M059J (cell line): ENCODE results near the gene SH3RF1. TPM values are rescaled to one million over a fixed set of nuclear protein-coding genes. Genes with fewer than 3 reads are reported as not detected.

Source experiments
- DNase-seq: peaks from one replicate; pipeline ENCODE4 v3.0.0-alpha.2; 2012; ENCODE audit warnings: low read depth
- total RNA-seq: library from RNA; depleted of rRNA; stranded (reverse); fragments of >200 nt; shearing (Covaris generic); gene quantifications from 2 replicates; pipeline ENCODE4 v1.2.3, GENCODE V29; 2014

Gene SH3RF1
- total RNA-seq, 1 experiment from 2014 or later, result 7.9 TPM

GRCh38 chr4:169275180-169275579, 4.4 kb upstream of the SH3RF1 start:
- DNase-seq, result no peak

DNA sequence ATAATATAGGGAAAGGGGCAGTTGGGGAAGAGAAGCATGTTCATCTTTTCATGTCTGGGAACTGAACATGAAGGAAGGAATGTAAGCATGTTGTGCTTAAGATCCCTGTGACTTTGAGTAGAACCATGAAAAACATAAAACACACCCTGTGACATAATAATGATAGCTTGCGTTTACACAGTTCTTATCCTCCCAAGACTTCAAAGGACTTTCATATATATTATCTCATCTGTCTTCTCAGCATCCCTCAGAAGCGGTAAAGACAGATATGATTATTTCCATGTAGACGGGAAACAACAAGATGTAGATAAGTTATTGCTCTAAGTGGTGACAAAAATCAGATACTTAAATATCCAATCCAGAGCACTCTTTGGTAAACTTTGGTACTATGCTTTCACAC, 3.3 kb upstream of the SH3RF1 start:
- DNase-seq, result no peak

- DNase-seq, result peak; percentile 57
Observed at GRCh38 chr4:169272265-169272886, 1.6 kb upstream of the SH3RF1 start.

DNA sequence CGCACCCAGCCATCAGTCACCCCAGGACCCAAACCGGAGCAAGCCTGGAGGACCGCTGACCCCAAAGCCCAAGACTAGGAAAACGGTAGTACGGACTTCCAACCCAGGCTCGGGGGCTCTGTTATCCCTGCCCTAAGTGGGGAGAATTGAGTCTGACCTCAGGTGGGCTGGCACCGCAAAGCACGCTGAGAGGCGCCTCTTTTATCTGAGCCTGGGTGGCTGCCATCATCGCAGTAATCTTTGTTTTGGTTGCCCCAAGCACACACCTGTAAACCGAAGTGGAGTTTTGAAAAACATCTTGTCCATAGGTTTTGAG, 894 bp upstream of the SH3RF1 start:
- no peak for DNase-seq

GRCh38 chr4:169269916-169270809, 593 bp downstream of the SH3RF1 start:
- DNase-seq, result peak; percentile 50

DNA sequence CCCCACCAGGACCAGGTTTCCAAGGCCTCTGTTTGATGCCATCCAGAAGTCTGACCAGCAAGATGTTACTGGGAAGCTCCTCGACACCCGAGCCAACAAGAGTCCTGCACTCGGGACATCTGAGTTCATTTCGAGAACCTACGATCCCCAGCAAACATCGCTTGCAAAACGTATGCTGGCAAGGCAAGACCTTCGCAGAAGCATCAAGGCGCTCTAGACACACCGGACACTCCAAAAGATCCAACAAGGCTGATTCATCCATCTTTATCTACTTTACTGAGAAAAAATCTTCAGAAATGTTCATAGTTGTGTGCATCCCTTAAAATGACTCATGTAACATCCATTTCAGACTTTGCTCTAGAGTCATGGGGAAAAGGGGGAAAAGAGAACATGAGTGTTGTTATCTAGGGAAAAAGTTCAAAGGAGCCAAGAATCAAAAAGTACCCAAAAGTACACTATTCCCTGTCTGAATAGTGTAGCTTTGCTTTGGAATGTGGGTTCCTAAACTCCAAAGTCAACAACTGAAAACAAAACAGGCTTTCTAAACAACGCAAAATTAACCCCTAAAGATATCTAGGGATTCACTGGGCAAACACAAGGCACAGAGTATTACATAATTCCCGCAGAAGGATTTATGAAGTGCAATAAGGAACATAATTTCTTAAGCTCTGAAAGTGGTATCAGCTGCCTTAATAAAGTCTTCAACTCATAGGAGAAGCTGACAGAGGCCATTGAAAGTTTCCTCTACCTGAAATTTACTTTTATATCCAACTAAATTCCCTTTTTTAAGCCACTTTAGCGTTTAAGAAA, 1.6 kb downstream of the SH3RF1 start:
- DNase-seq, result peak; percentile 80

DNA sequence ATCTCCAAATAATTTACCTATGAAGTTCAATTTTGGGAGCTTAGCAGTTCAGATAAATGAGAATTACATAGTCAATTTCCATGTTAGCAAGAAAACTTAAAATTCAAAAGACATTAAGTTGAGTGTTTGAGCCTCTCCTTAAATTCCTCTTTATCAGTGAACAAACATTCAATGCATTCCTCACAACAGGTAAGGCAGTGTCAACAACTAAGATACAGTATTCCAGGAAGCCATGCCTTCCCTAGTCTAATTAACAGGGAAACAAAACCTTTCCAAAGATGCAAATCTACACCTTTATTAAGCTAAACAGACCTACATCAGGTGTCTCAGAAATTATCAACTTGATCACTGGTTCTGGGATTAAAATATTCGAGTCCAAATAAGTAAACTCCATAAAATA, 3.7 kb downstream of the SH3RF1 start:
- DNase-seq, result no peak

DNA sequence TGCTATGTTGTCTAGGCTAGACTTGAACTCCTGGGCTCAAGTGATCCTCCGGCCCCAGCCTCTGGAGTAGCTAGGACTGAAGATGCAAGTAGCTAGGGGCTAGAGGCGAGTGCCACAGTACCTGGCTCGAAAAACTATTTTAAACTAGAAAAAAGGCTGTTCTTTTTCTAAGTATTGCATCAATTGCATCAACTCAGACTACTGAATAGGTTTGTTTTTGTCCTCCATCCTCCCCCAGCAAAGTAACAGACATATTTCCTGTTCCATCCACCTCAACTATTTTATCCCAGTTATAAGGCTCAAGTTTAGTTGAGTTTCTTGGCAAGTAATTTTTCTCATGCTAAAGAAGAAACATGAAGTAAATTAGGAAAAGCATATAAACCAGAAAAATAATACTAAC, 4.1 kb downstream of the SH3RF1 start:
- DNase-seq, result no peak

DNA sequence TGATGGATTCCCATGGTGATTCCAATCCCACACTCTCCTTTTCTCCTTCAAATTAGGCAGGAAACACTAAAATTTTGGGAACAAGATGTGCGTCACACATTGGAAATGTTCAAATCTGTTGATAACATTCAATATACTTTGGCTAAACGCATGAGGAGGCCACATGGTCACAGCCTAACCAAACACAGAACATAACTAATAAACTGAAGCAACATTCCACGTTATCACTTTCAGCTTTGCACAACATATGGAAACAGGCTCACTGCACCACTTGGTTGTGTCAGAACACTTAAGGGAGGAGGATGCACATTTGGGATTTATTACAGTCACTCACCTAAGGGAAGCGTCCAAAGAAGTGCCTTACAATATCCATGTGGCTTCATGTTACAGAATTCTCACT, 4.7 kb downstream of the SH3RF1 start:
- DNase-seq, result no peak

- no peak for DNase-seq
Observed at GRCh38 chr4:169263791-169264392, 6.9 kb downstream of the SH3RF1 start.

DNA sequence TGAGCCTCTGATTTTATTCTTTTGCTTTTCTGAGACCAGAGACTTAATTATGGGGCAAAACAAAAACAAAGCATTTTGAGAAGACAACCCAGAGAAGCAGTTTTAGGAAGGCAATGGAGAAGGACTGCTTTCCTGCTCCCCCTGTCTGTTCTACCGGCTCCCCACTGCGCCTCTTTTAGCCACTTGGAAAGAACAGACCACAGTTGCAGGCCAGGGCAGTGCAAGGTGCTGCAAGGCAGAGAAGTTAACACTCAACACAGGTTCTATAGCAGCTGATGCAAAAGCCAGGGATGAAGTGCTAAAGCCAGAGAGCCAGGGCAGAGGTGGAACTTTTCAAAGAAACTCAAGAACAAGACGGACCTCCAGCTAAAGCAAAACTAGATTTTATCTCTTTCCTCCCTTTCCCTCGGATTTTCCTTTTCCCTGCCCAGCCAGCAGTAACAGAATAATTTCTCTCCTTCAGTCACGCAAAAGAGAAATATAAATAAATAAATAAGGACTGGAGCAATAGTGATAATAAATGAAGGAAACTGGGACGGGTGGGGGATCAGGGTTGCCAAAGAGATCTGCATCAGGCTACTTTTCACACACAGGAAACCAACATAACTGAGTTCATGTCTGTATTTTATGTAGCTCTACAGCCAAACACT, 10.4 kb downstream of the SH3RF1 start:
- DNase-seq, result no peak

- no peak for DNase-seq
Observed at GRCh38 chr4:169259271-169259670, 11.5 kb downstream of the SH3RF1 start.

GRCh38 chr4:169258141-169258540, 12.6 kb downstream of the SH3RF1 start:
- no peak for DNase-seq

DNA sequence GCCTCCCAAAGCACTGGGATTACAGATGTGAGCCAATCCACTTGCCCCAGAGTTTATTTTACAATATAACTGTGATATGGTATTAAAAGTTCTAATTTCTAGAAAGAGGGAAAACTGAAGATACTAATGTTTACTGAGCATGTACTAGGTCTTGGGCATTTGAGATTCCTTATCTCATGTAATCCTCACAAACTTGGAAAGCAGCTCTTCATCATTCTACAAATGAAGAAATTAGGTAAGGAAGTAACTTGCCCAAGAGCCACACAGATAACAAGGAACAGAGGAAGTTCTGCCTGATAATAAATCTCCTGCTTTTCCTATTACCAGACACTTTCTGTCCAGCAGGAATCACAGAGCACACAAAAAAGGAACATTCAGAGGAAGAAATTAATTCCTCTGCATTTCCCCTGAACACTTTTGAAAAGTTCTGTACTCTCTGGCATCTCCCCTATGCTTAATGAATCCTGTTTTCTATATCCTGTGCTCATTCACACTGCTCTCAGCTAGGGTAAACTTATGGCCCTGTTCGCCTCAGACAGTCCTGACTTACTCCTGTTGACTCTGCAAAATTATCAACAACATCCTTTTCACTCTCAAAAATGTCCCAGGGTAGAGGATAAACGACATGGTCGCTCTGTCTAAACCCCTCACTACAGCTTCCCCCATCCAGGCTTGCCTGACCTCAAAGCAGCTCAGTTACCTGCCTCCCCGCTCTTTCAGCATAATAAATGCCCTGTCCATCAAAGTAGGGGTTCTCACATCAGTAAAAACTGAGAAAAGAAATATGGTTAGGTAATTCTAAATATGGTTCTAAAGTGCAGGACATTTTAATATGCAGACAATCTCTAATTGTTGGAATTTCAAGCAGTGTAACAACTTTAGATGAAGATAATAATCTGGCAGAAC, 13.6 kb downstream of the SH3RF1 start:
- no peak for DNase-seq

GRCh38 chr4:169256101-169256612, 14.6 kb downstream of the SH3RF1 start:
- DNase-seq, result peak; percentile 47

- DNase-seq, result peak; percentile 91
Observed at GRCh38 chr4:169254546-169254983, 16.2 kb downstream of the SH3RF1 start.

GRCh38 chr4:169253904-169254303, 16.9 kb downstream of the SH3RF1 start:
- DNase-seq, result peak; percentile 92

DNA sequence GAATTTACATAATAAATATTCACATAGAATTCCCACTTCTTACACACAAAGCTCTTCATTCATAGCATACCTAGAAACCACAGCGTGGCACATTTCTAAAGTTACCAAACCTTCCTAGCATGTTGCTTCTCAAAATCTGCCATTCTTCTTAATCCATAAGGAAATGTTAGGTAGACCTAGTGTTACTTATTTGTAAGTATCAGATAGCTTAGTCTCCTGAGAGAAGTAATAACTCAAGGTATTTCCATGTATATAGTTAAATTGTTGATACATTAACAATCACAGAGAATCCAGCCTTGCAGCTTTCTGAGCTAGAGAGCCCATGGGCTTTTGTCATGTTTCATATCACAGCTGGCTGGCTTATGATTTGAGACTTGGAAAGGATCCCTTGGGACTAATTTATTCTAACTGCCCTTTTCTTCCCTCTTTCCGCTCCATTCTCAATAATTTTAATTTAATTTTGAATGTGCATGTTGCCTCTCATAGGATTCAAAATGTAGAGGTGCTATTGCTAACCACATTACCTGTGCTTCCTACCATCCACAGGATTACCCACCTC, 17.6 kb downstream of the SH3RF1 start:
- no peak for DNase-seq

- no peak for DNase-seq
Observed at GRCh38 chr4:169252339-169253112, 18.2 kb downstream of the SH3RF1 start.
